OCI-LY7 (cell line): ENCODE data around the gene CA10.

Source experiments
- CTCF ChIP-seq: fragments of 200-600 bp; sonication (generic); conservative IDR thresholded peaks from 2 replicates; pipeline ENCODE4 v1.5.1; 2014; ENCODE audit warnings: mild to moderate bottlenecking, antibody characterized with exemption, low read length, moderate library complexity, mixed read lengths
- EZH2phosphoT487 ChIP-seq: fragments of 200-600 bp; sonication (generic); IDR thresholded peaks from 2 replicates; pipeline ENCODE4 v1.6.1; 2018; ENCODE audit warnings: low read depth, borderline replicate concordance, mild to moderate bottlenecking, mixed run types, antibody characterized with exemption, low read length, moderate library complexity, mixed read lengths

- TF ChIP-seq CTCF (no peak), EZH2phosphoT487 (no peak)
Observed at GRCh38 chr17:51672065-51672464, 486.4 kb downstream of the CA10 start.
